Measurements from ENCODE around the gene CARD6.
"Not testable (repeated sequence)": the region's sequence is repeated elsewhere in the genome, so short reads cannot be mapped to it uniquely, and the experiment has no call there.

Gene CARD6

GRCh38 chr5:40801771-40802562 lies 39.2 kb upstream of the CARD6 start:
- Histone ChIP-seq H3K27me3 (ENCODE audit: control insufficient read depth in 1 of 2, insufficient read depth in 2 of 2, low read length in 2 of 2) (no peaks in the 10 kb centered on the region), H3K4me1 (ENCODE audit: insufficient read depth, low read length) (peaks cover 11% of the 10 kb centered on the region), H3K27ac (ENCODE audit: low read depth, low read length) (no peak overlapping the region), H3K36me3 (ENCODE audit: insufficient read depth, low read length) (no peaks in the 10 kb centered on the region), H3K4me3 (ENCODE audit: low read depth in 1 of 2, low read length in 2 of 2) (no peak overlapping the region), H3K9ac (ENCODE audit: low read length) (no peak overlapping the region), H3K9me3 (ENCODE audit: low read length) (no peaks in the 10 kb centered on the region)

- Histone ChIP-seq H3K36me3 (ENCODE audit: insufficient read depth, low read length) (no peaks in the 10 kb centered on the region), H3K27ac (ENCODE audit: low read depth, low read length) (no peak overlapping the region), H3K9ac (ENCODE audit: low read length) (no peak overlapping the region), H3K4me1 (ENCODE audit: insufficient read depth, low read length) (no peaks in the 10 kb centered on the region), H3K27me3 (ENCODE audit: control insufficient read depth in 1 of 2, insufficient read depth in 2 of 2, low read length in 2 of 2) (no peaks in the 10 kb centered on the region), H3K4me3 (ENCODE audit: low read depth in 1 of 2, low read length in 2 of 2) (no peak overlapping the region), H3K9me3 (ENCODE audit: low read length) (no peaks in the 10 kb centered on the region)
These were observed 29.0 kb upstream of the CARD6 start for GRCh38 chr5:40812125-40812524.

GRCh38 chr5:40813698-40814281 lies 27.4 kb upstream of the CARD6 start:
- Histone ChIP-seq H3K27ac (ENCODE audit: low read depth, low read length) (no peak overlapping the region), H3K9ac (ENCODE audit: low read length) (no peak overlapping the region), H3K4me1 (ENCODE audit: insufficient read depth, low read length) (no peaks in the 10 kb centered on the region), H3K27me3 (ENCODE audit: control insufficient read depth in 1 of 2, insufficient read depth in 2 of 2, low read length in 2 of 2) (no peaks in the 10 kb centered on the region), H3K36me3 (ENCODE audit: insufficient read depth, low read length) (no peaks in the 10 kb centered on the region), H3K9me3 (ENCODE audit: low read length) (no peaks in the 10 kb centered on the region), H3K4me3 (ENCODE audit: low read depth in 1 of 2, low read length in 2 of 2) (no peak overlapping the region)

DNA sequence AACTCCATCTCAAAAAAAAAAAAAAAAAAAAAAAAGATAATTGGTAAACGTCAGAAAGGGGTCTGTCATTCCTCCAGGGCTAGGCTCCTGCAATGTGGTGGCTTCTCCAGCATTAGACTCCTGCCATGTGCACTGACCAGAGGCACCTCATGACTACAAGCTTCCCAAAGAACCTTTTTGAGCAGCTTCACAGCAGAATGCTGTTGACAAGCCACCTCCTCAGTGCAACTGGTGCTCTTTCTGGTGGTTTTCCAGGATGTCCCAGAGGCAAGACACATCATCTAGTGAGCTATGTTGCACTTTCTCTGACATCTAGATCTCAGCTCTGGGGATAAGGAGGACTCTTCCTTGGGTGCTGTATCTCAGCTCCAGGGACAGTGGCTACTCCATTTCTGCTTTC lies 17.7 kb upstream of the CARD6 start:
- Histone ChIP-seq H3K4me1 (ENCODE audit: insufficient read depth, low read length) (no peaks in the 10 kb centered on the region), H3K36me3 (ENCODE audit: insufficient read depth, low read length) (peaks cover 22% of the 10 kb centered on the region), H3K27me3 (ENCODE audit: control insufficient read depth in 1 of 2, insufficient read depth in 2 of 2, low read length in 2 of 2) (no peaks in the 10 kb centered on the region), H3K27ac (ENCODE audit: low read depth, low read length) (no peak overlapping the region), H3K4me3 (ENCODE audit: low read depth in 1 of 2, low read length in 2 of 2) (no peak overlapping the region), H3K9me3 (ENCODE audit: low read length) (no peaks in the 10 kb centered on the region), H3K9ac (ENCODE audit: low read length) (no peak overlapping the region)

DNA sequence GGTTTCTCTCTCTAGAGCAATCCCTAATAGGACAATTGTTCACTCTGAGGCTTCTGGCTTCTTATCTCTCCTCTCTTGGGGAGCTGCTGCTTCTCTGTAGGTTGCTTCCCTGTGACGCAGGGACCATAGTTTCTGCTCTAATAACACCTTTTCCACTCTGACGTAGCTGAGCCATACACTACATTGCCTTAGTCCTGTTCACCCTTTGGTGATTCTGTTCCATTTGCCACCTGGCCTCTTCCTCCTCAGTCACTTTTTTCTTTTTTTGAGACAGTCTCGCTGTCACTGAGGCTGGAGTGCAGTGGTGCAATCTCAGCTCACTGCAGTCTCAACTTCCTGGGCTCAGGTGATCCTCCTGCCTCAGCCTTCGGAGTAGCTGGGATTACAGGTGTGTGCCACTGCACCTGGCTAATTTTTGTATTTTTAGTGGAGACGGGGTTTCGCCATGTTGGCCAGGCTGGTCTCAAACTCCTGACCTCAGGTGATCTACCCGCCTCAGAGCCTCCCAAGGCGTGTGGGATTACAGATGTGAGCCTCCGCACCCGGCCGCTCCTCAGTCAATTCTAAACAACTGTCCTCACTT lies 15.6 kb upstream of the CARD6 start:
- H3K36me3 ChIP-seq (ENCODE audit: insufficient read depth, low read length): peaks cover 35% of the 10 kb centered on the region
- not testable (repeated sequence) for H3K27me3 ChIP-seq (ENCODE audit: control insufficient read depth in 1 of 2, insufficient read depth in 2 of 2, low read length in 2 of 2); H3K9ac ChIP-seq (ENCODE audit: low read length); H3K4me3 ChIP-seq (ENCODE audit: low read depth in 1 of 2, low read length in 2 of 2); H3K4me1 ChIP-seq (ENCODE audit: insufficient read depth, low read length); H3K9me3 ChIP-seq (ENCODE audit: low read length); H3K27ac ChIP-seq (ENCODE audit: low read depth, low read length)

DNA sequence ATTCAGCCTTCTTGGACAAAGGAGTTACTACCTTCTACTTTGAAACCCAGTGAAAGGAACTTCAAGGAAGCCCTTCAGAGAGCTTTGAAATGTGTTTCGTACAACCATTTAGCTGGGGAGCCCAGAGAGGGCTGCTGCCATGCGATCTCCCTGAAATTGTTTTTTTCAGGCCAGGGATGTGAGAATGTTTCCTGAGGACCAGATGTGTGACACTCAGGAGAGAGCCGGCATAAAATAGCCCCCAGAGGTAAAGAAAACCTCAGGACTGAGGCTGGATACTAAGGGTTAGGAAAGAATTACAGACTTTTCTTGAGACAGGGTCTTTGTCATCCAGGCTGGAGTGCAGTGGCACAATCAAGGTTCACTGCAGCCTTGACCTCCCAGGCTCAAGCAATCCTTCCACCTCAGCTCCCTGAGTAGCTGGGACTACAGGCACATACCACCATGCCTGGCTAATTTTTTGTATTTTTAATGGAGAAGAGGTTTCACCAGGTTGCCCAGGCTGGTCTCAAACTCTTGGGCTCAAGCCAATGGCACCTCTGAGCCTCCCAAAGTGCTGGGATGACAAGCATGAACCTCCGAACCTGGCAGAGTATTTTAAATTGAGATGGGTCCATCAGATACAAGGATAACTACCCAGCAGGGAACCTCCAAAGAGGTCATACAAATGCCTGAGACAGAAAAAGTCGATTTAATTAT lies 14.5 kb upstream of the CARD6 start:
- Histone ChIP-seq H3K4me3 (ENCODE audit: low read depth in 1 of 2, low read length in 2 of 2) (no peak overlapping the region), H3K9me3 (ENCODE audit: low read length) (no peaks in the 10 kb centered on the region), H3K9ac (ENCODE audit: low read length) (no peak overlapping the region), H3K36me3 (ENCODE audit: insufficient read depth, low read length) (peaks cover 46% of the 10 kb centered on the region), H3K4me1 (ENCODE audit: insufficient read depth, low read length) (no peaks in the 10 kb centered on the region), H3K27ac (ENCODE audit: low read depth, low read length) (no peak overlapping the region), H3K27me3 (ENCODE audit: control insufficient read depth in 1 of 2, insufficient read depth in 2 of 2, low read length in 2 of 2) (no peaks in the 10 kb centered on the region)

- no peaks in the 10 kb centered on the region for H3K27me3 ChIP-seq (ENCODE audit: control insufficient read depth in 1 of 2, insufficient read depth in 2 of 2, low read length in 2 of 2)
- H3K36me3 ChIP-seq (ENCODE audit: insufficient read depth, low read length): peaks cover 53% of the 10 kb centered on the region
- no peaks in the 10 kb centered on the region for H3K4me1 ChIP-seq (ENCODE audit: insufficient read depth, low read length)
- H3K4me3 ChIP-seq (ENCODE audit: low read depth in 1 of 2, low read length in 2 of 2): no peak overlapping the region
- H3K9me3 ChIP-seq (ENCODE audit: low read length): no peaks in the 10 kb centered on the region
- no peak overlapping the region for H3K9ac ChIP-seq (ENCODE audit: low read length)
- H3K27ac ChIP-seq (ENCODE audit: low read depth, low read length): no peak overlapping the region
These were observed 13.8 kb upstream of the CARD6 start for GRCh38 chr5:40827188-40827977.

DNA sequence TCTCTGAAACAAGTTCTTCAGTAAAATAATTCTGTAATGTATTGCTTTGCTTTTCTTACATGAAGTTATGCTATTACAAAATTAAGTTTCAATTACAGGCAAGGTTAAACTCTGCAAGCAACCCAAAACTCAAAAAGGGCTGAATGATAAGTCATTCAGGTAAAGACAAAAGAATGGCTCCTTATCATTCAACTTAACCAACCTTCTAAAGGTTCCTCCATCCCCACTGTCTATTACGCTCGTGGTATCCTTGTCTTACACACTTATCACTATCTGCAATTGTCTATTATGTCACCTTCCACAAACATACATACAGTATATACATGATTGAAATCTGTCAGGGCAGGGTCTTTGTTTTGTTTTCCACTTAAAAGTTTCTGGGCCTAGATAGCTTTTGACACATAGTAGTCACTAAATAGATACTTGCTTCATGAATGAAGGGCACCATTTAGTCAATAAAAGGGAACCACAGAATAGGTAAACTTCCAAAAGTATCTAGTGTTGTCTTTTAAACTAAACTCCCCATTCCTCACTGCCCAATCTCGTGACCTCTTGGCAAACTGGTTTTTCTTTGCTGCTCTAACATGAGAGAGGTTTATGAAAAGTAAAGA lies 13.0 kb upstream of the CARD6 start:
- H3K9me3 ChIP-seq (ENCODE audit: low read length): no peaks in the 10 kb centered on the region
- peaks cover 61% of the 10 kb centered on the region for H3K36me3 ChIP-seq (ENCODE audit: insufficient read depth, low read length)
- H3K27ac ChIP-seq (ENCODE audit: low read depth, low read length): no peak overlapping the region
- H3K9ac ChIP-seq (ENCODE audit: low read length): no peak overlapping the region
- H3K4me1 ChIP-seq (ENCODE audit: insufficient read depth, low read length): peaks cover 4% of the 10 kb centered on the region
- H3K4me3 ChIP-seq (ENCODE audit: low read depth in 1 of 2, low read length in 2 of 2): no peak overlapping the region
- H3K27me3 ChIP-seq (ENCODE audit: control insufficient read depth in 1 of 2, insufficient read depth in 2 of 2, low read length in 2 of 2): no peaks in the 10 kb centered on the region

- no peaks in the 10 kb centered on the region for H3K27me3 ChIP-seq (ENCODE audit: control insufficient read depth in 1 of 2, insufficient read depth in 2 of 2, low read length in 2 of 2)
- peaks cover 12% of the 10 kb centered on the region for H3K4me1 ChIP-seq (ENCODE audit: insufficient read depth, low read length)
- no peak overlapping the region for H3K9ac ChIP-seq (ENCODE audit: low read length)
- H3K4me3 ChIP-seq (ENCODE audit: low read depth in 1 of 2, low read length in 2 of 2): no peak overlapping the region
- peaks cover 68% of the 10 kb centered on the region for H3K36me3 ChIP-seq (ENCODE audit: insufficient read depth, low read length)
- H3K27ac ChIP-seq (ENCODE audit: low read depth, low read length): no peak overlapping the region
- no peaks in the 10 kb centered on the region for H3K9me3 ChIP-seq (ENCODE audit: low read length)
These were observed 12.2 kb upstream of the CARD6 start for GRCh38 chr5:40828690-40829661.

All from muscle layer of colon (tissue), 2 donors.